A549 (cell line): ENCODE results near the gene SESN3. TPM values are rescaled to one million over a fixed set of nuclear protein-coding genes. Genes with fewer than 3 reads are reported as not detected.

Source experiments
- ATAC-seq, 2 experiments: fragments of 200-7000 bp in 1 of 2; fragments of >200 bp in 1 of 2; cut with Nextera tagmentation in 1 of 2; cut with Tn5 transposase in 1 of 2; 3 replicates each; pipeline versions ENCODE4 v1.8.0 to v1.9.1; 2018 to 2020; ENCODE audit warnings: mild to moderate bottlenecking in 1 of 2, moderate library complexity in 1 of 2
- CTCF ChIA-PET: fragments of 300-600 bp; sonication (Branson Sonifier 250); formaldehyde crosslinking; extraction: SDS; loops from one replicate; lab custom pipeline; 2021; ENCODE audit warnings: antibody characterized with exemption, inconsistent platforms; lab: Yijun Ruan, JAX
- POLR2A ChIA-PET: fragments of 350-600 bp; formaldehyde crosslinking; extraction: SDS; loops from one replicate; lab custom pipeline; 2021; ENCODE audit warnings: antibody characterized with exemption, inconsistent platforms; lab: Yijun Ruan, JAX
- DNase-seq, 2 experiments: peaks; one replicate each; pipeline versions ENCODE4 v3.0.0 to v3.0.0-alpha.2; 2011 to 2016; ENCODE audit warnings: low read depth in 1 of 2, low spot score in 1 of 2
- FAIRE-seq: peaks from 2 replicates; lab custom pipeline; 2011; peaks lifted over from hg19 to GRCh38; lab: Jason Lieb, UNC
- H3K27ac ChIP-seq, 2 experiments: fragments of >200 bp; sonication (Bioruptor Twin); formaldehyde crosslinking; 3 replicates each; pipeline ENCODE4 v1.5.1; 2016 to 2017
- H3K4me1 ChIP-seq: fragments of >200 bp; sonication (Bioruptor Twin); formaldehyde crosslinking; 3 replicates; pipeline ENCODE4 v1.6.1; 2016
- H3K4me2 ChIP-seq: fragments of >200 bp; sonication (Bioruptor Twin); formaldehyde crosslinking; 3 replicates; pipeline ENCODE4 v1.6.1; 2016
- H3K4me3 ChIP-seq: fragments of >200 bp; sonication (Bioruptor Twin); formaldehyde crosslinking; 3 replicates; pipeline ENCODE4 v1.5.1; 2016
- H3K9me3 ChIP-seq: fragments of >200 bp; sonication (Bioruptor Twin); formaldehyde crosslinking; 3 replicates; pipeline ENCODE4 v1.6.1; 2016
- ATOH8 ChIP-seq: fragments of 250-450 bp; sonication (Bioruptor Pico); IDR thresholded peaks from 2 replicates; pipeline ENCODE4 v1.5.0; 2020; ENCODE audit warnings: low read depth, mild to moderate bottlenecking, moderate library complexity
- BCL3 ChIP-seq: fragments of >200 bp; sonication (Bioruptor Twin); formaldehyde crosslinking; IDR thresholded peaks from 3 replicates; pipeline ENCODE4 v1.6.1; 2016
- CBX8 ChIP-seq: fragments of 200-600 bp; sonication (generic); IDR thresholded peaks from 2 replicates; pipeline ENCODE4 v1.6.1; 2016
- CHD2 ChIP-seq: fragments of 150-350 bp; IDR thresholded peaks from 2 replicates; pipeline ENCODE4 v1.6.1; 2014; ENCODE audit warnings: low read length; ENCODE audit not compliant: partially characterized antibody
- CHD4 ChIP-seq: fragments of 200-600 bp; sonication (generic); IDR thresholded peaks from 2 replicates; pipeline ENCODE4 v1.6.1; 2016; ENCODE audit warnings: antibody characterized with exemption, mild to moderate bottlenecking, borderline replicate concordance
- CTCF ChIP-seq: fragments of >200 bp; sonication (Bioruptor Twin); formaldehyde crosslinking; IDR thresholded peaks from 3 replicates; pipeline ENCODE4 v1.5.1; 2016
- E2F6 ChIP-seq: IDR thresholded peaks from 2 replicates; pipeline ENCODE4 v1.6.1; 2012; ENCODE audit warnings: low read depth, borderline replicate concordance
- EHF ChIP-seq: fragments of 250-450 bp; sonication (Bioruptor Pico); IDR thresholded peaks from 2 replicates; pipeline ENCODE4 v1.5.0; 2020; ENCODE audit warnings: mild to moderate bottlenecking
- EHMT2 ChIP-seq: fragments of 200-600 bp; sonication (generic); IDR thresholded peaks from 2 replicates; pipeline ENCODE4 v1.6.1; 2016; ENCODE audit warnings: antibody characterized with exemption, low read depth, mild to moderate bottlenecking, moderate library complexity
- FOXS1 ChIP-seq: fragments of 250-450 bp; sonication (Bioruptor Pico); IDR thresholded peaks from 2 replicates; pipeline ENCODE4 v1.5.0; 2020; ENCODE audit warnings: mild to moderate bottlenecking, moderate library complexity
- HEYL ChIP-seq: fragments of 250-450 bp; sonication (Bioruptor Pico); IDR thresholded peaks from 2 replicates; pipeline ENCODE4 v1.8.0; 2021; ENCODE audit warnings: mild to moderate bottlenecking, moderate library complexity
- HMGXB4 ChIP-seq: fragments of 250-450 bp; sonication (Bioruptor Pico); IDR thresholded peaks from 2 replicates; pipeline ENCODE4 v1.5.0; 2021; ENCODE audit warnings: mild to moderate bottlenecking, moderate library complexity, borderline replicate concordance
- HOXB13 ChIP-seq: fragments of 250-450 bp; sonication (Bioruptor Pico); IDR thresholded peaks from 2 replicates; pipeline ENCODE4 v1.5.0; 2020; ENCODE audit warnings: low read depth, mild to moderate bottlenecking, moderate library complexity
- JUNB ChIP-seq: fragments of >200 bp; sonication (Bioruptor Twin); formaldehyde crosslinking; IDR thresholded peaks from 2 replicates; pipeline ENCODE4 v1.6.1; 2016
- MAFK ChIP-seq: fragments of 450-650 bp; IDR thresholded peaks from 2 replicates; pipeline ENCODE4 v1.6.1; 2014; ENCODE audit not compliant: partially characterized antibody
- MAZ ChIP-seq: fragments of 150-350 bp; IDR thresholded peaks from 2 replicates; pipeline ENCODE4 v1.6.1; 2014; ENCODE audit warnings: antibody characterized with exemption, low read depth, low read length, borderline replicate concordance
- NFE2L2 ChIP-seq: fragments of 150-350 bp; conservative IDR thresholded peaks from 2 replicates; pipeline ENCODE4 v1.6.1; 2014; ENCODE audit warnings: low read length
- NPAS2 ChIP-seq: fragments of 250-450 bp; sonication (Bioruptor Pico); IDR thresholded peaks from 2 replicates; pipeline ENCODE4 v1.8.0; 2022; ENCODE audit warnings: mild to moderate bottlenecking, moderate library complexity, borderline replicate concordance
- NR3C1 ChIP-seq: fragments of >200 bp; sonication (Bioruptor Twin); formaldehyde crosslinking; IDR thresholded peaks from 3 replicates; pipeline ENCODE4 v1.6.1; 2017
- POLR2A ChIP-seq: IDR thresholded peaks from 2 replicates; pipeline ENCODE4 v1.6.1; 2012; ENCODE audit warnings: mild to moderate bottlenecking, low read length
- REST ChIP-seq: fragments of 200-600 bp; sonication (generic); IDR thresholded peaks from 2 replicates; pipeline ENCODE4 v1.6.1; 2016; ENCODE audit warnings: antibody characterized with exemption, mild to moderate bottlenecking, moderate library complexity
- RNF2 ChIP-seq: fragments of 200-600 bp; sonication (generic); IDR thresholded peaks from 2 replicates; pipeline ENCODE4 v1.6.1; 2016; ENCODE audit warnings: low read depth, mild to moderate bottlenecking, antibody characterized with exemption, moderate library complexity, borderline replicate concordance
- SREBF2 ChIP-seq: fragments of 450-650 bp; IDR thresholded peaks from 2 replicates; pipeline ENCODE4 v1.6.1; 2014; ENCODE audit warnings: mild to moderate bottlenecking, moderate library complexity
- TP53 ChIP-seq: fragments of 250-450 bp; sonication (Bioruptor Pico); IDR thresholded peaks from 2 replicates; pipeline ENCODE4 v1.5.0; 2021; ENCODE audit warnings: mild to moderate bottlenecking, moderate library complexity
- ZFP36 ChIP-seq: fragments of 450-650 bp; IDR thresholded peaks from 2 replicates; pipeline ENCODE4 v1.6.1; 2014; ENCODE audit warnings: borderline replicate concordance; ENCODE audit not compliant: partially characterized antibody
- ZNF302 ChIP-seq: fragments of 250-450 bp; sonication (Bioruptor Pico); IDR thresholded peaks from 2 replicates; pipeline ENCODE4 v1.9.0; 2021; ENCODE audit warnings: inconsistent platforms, mild to moderate bottlenecking, moderate library complexity
- WGBS: methylation state at CpG from one replicate; pipeline ENCODE4 v1.1.6; 2017; ENCODE audit errors: missing lambda C conversion rate; 5-methylcytosine and 5-hydroxymethylcytosine counted together
- polyA plus RNA-seq, 4 experiments: library from polyadenylated mRNA; depleted of rRNA in 3 of 4; stranded (reverse); fragments of >200 nt; fragmentation: RNase III in 1 of 4; extraction: RNeasy Plus Mini Kit Qiagen cat#74134 plus additional on column Dnase treatment in 1 of 4; gene quantifications; 2 replicates in 3 of 4; 3 replicates in 1 of 4; pipeline ENCODE4 v1.2.3, GENCODE V29; 2011 to 2017

The SESN3 gene
- polyA plus RNA-seq, 2 of the 4 experiments (the other 2 are of a cell fraction) = 0.35 to 3.6 TPM

GRCh38 chr11:95166781-95167180 lies 64.2 kb downstream of the SESN3 start:
- CTCF ChIA-PET = interaction anchor here (1.3 kb wide), 1 partner anchor 12 kb away, joined by 4 read pairs; no protein-coding TSS in a partner anchor
- Histone ChIP-seq H3K4me3 (no peak overlapping the region), H3K4me2 (no peak overlapping the region), H3K27ac (no peak overlapping the region), H3K9me3 (no peaks in the 10 kb centered on the region), H3K4me1 (no peaks in the 10 kb centered on the region)
- POLR2A ChIA-PET = interaction anchor here (1.1 kb wide), 1 partner anchor 99 kb away, joined by 3 read pairs; no protein-coding TSS in a partner anchor
- DNase-seq (no peak), ATAC-seq (no peak), FAIRE-seq (no peak)
- no peak for TF ChIP-seq MAFK
- TF ChIP-seq EHF = no peak
- no peak for TF ChIP-seq JUNB
- no peak for TF ChIP-seq MAZ
- TF ChIP-seq CBX8 = no peak
- TF ChIP-seq ATOH8 (CRISPR knock-in tag) = no peak
- TF ChIP-seq E2F6 = no peak
- no peak for TF ChIP-seq CHD2
- TF ChIP-seq EHMT2 = no peak
- no peak for TF ChIP-seq POLR2A
- TF ChIP-seq HMGXB4 (CRISPR knock-in tag) = no peak
- no peak for TF ChIP-seq REST
- no peak for TF ChIP-seq HEYL
- TF ChIP-seq NFE2L2 = no peak
- no peak for TF ChIP-seq HOXB13
- TF ChIP-seq NPAS2 (CRISPR knock-in tag) = no peak
- no peak for TF ChIP-seq CTCF
- WGBS = 82% methylated on average over 2 of the region's 2 CpGs

- Histone ChIP-seq H3K4me1 (no peaks in the 10 kb centered on the region), H3K4me2 (no peak overlapping the region), H3K27ac (no peak overlapping the region), H3K9me3 (no peaks in the 10 kb centered on the region), H3K4me3 (no peak overlapping the region)
- ChIA-PET CTCF (interaction anchor here (1.3 to 2.6 kb wide), 2 partner anchors 11 to 13 kb away, joined by 4 to 10 read pairs; no protein-coding TSS in a partner anchor), POLR2A (interaction anchor here (1.1 kb wide), 1 partner anchor 98 kb away, joined by 3 read pairs; no protein-coding TSS in a partner anchor)
- FAIRE-seq (no peak), DNase-seq (no peak), ATAC-seq (no peak)
- TF ChIP-seq NR3C1 (no peak), CHD2 (no peak), CHD4 (no peak), TP53 (no peak), MAFK (no peak), FOXS1 (no peak), SREBF2 (no peak), ZFP36 (no peak), BCL3 (no peak), RNF2 (no peak), JUNB (no peak), E2F6 (no peak), ZNF302 (no peak), CBX8 (no peak)
Measured at GRCh38 chr11:95165638-95166037, 65.4 kb downstream of the SESN3 start.
